Lung microvascular endothelial cell (primary cell): ENCODE measurements around the gene C11orf16. TPM values are rescaled to one million over a fixed set of nuclear protein-coding genes. Genes with fewer than 3 reads are reported as not detected.
"Not testable (repeated sequence)": the region's sequence is repeated elsewhere in the genome, so short reads cannot be mapped to it uniquely, and the experiment has no call there.

ENCODE experiments used
- DNase-seq, 2 donors: peaks; one replicate each; pipeline versions ENCODE4 v3.0.0 to v3.0.0-alpha.2; 2010; ENCODE audit warnings: low read depth in 2 of 2
- total RNA-seq: library from RNA; depleted of rRNA; stranded (reverse); fragments of >200 nt; gene quantifications from 2 replicates; pipeline ENCODE4 v1.2.1, GENCODE V29; 2014

Gene C11orf16
- total RNA-seq, 1 donor from 2014 or later = not detected

GRCh38 chr11:8891185-8891584, 41.6 kb downstream of the C11orf16 start:
- DNase-seq = not testable (repeated sequence)

GRCh38 chr11:8886322-8886721, 46.4 kb downstream of the C11orf16 start:
- peak in 1 of 2 donors; percentile 24 for DNase-seq

GRCh38 chr11:8881585-8881984, 51.2 kb downstream of the C11orf16 start:
- DNase-seq = not testable (repeated sequence)

GRCh38 chr11:8878771-8879170, 54.0 kb downstream of the C11orf16 start:
- no peak for DNase-seq

- peak in 1 of 2 donors; percentile 10 for DNase-seq
Observed at GRCh38 chr11:8873741-8874405, 58.9 kb downstream of the C11orf16 start.

GRCh38 chr11:8871962-8872361, 60.8 kb downstream of the C11orf16 start:
- no peak for DNase-seq

- DNase-seq = peak; percentile 62 to 86
Observed at GRCh38 chr11:8871171-8871775, 61.5 kb downstream of the C11orf16 start.

GRCh38 chr11:8870411-8871170, 62.2 kb downstream of the C11orf16 start:
- peak; percentile 49 to 78 for DNase-seq

Other genes starting within 250 kb of the C11orf16 start
- 22.4 and 23.2 TPM in 2 replicates for gene AKIP1, start 21.8 kb downstream of the C11orf16 start, total RNA-seq
- not detected in 2 replicates for gene ASCL3, start 10.1 kb upstream of the C11orf16 start, total RNA-seq
- 28.3 and 50.0 TPM in 2 replicates for gene TMEM9B, start 31.5 kb upstream of the C11orf16 start, total RNA-seq
- 0.20 and 1.5 TPM in 2 replicates for gene NRIP3, start 71.1 kb upstream of the C11orf16 start, total RNA-seq
- gene SCUBE2, start 158.7 kb upstream of the C11orf16 start, total RNA-seq = 0.87 and 0.99 TPM in 2 replicates